Measurements from ENCODE around the gene MAN2A1.

Gene MAN2A1

GRCh38 chr5:109704282-109704952, 14.7 kb downstream of the MAN2A1 start:
- no peak for DNase-seq (ENCODE audit: low read depth in 2 of 3, low spot score in 1 of 3)

- no peak for DNase-seq (ENCODE audit: low read depth in 2 of 3, low spot score in 1 of 3)
Observed at GRCh38 chr5:109705596-109705995, 15.9 kb downstream of the MAN2A1 start.

GRCh38 chr5:109706095-109706494, 16.4 kb downstream of the MAN2A1 start:
- no peak for DNase-seq (ENCODE audit: low read depth in 2 of 3, low spot score in 1 of 3)

GRCh38 chr5:109707531-109707930, 17.8 kb downstream of the MAN2A1 start:
- no peak for DNase-seq (ENCODE audit: low read depth in 2 of 3, low spot score in 1 of 3)

GRCh38 chr5:109708813-109709212, 19.1 kb downstream of the MAN2A1 start:
- DNase-seq (ENCODE audit: low read depth in 2 of 3, low spot score in 1 of 3): no peak

GRCh38 chr5:109709225-109709624, 19.5 kb downstream of the MAN2A1 start:
- no peak for DNase-seq (ENCODE audit: low read depth in 2 of 3, low spot score in 1 of 3)

GRCh38 chr5:109711673-109712072, 21.9 kb downstream of the MAN2A1 start:
- no peak for DNase-seq (ENCODE audit: low read depth in 2 of 3, low spot score in 1 of 3)

DNA sequence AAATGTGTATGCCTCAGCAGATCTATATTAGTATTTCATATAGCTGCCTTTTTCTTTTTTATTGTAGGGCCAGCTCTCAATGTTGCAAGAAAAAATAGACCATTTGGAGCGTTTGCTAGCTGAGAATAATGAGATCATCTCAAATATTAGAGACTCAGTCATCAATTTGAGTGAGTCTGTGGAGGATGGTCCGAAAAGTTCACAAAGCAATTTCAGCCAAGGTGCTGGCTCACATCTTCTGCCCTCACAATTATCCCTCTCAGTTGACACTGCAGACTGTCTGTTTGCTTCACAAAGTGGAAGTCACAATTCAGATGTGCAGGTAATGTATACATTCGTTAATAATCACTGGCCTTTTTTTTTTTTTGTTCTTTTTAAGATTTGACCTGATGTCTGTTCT, 23.7 kb downstream of the MAN2A1 start:
- DNase-seq (ENCODE audit: low read depth in 2 of 3, low spot score in 1 of 3): no peak

DNA sequence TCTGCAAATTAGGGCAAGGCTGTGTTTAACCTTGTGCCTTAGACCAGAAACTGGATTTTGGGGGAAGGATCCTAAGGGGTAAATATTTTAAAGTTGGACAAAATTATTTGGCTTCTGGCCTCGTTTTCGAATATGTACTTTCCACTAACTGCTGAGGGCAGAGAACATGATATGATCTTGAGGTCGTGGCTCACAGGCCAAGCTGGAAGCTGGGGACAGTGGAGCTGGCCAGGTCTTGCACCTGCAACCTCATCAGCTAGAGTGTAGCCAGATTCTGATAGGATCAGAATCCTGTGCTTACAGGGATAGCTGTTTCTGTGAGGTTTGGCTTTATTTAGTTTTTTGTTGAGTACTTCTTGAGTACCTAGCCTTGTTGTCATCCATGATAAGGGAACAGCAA, 24.9 kb downstream of the MAN2A1 start:
- DNase-seq (ENCODE audit: low read depth in 2 of 3, low spot score in 1 of 3): no peak

- no peak for DNase-seq (ENCODE audit: low read depth in 2 of 3, low spot score in 1 of 3)
Observed at GRCh38 chr5:109718216-109718615, 28.5 kb downstream of the MAN2A1 start.

DNA sequence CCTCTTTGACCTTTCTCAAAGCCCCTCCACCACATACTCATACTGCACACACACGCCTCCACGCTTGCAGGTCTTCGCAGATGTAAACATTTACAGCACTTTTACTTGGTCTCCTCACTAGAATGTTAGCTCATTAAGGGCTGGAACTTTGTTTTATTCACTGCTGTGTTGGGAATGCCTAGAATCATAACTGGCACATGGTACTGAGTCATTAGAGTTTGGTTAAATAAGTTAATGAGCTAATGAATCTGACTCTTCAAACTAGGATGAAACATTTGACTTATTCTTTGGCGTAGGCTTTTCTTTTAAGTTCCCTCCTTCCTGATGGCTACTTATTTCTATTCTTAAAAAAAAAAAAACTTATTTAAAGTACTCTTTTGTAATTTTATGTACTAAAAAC, 28.9 kb downstream of the MAN2A1 start:
- no peak for DNase-seq (ENCODE audit: low read depth in 2 of 3, low spot score in 1 of 3)

DNA sequence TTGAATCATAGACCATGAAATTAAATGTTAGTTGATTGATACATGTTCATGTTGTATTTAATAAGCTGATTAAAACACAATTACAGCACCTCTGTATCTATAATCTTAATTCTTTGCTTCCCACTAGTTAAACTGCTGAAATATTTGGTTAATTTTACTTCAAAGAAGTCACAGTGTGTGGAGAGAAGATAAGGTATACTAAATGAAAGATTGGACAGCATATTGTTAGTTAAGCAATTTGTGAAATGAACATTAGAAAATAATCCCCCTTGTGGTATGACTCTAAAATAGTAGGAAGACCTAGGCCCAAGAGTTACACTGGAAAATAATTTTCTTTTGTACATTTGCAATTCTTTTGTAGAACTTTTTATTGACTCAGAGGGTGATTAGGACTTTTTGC, 30.3 kb downstream of the MAN2A1 start:
- DNase-seq (ENCODE audit: low read depth in 2 of 3, low spot score in 1 of 3): no peak

- DNase-seq (ENCODE audit: low read depth in 2 of 3, low spot score in 1 of 3): no peak
Observed at GRCh38 chr5:109721741-109722140, 32.0 kb downstream of the MAN2A1 start.

- DNase-seq (ENCODE audit: low read depth in 2 of 3, low spot score in 1 of 3): no peak
Observed at GRCh38 chr5:109723606-109724005, 33.9 kb downstream of the MAN2A1 start.

GRCh38 chr5:109725135-109725534, 35.4 kb downstream of the MAN2A1 start:
- no peak for DNase-seq (ENCODE audit: low read depth in 2 of 3, low spot score in 1 of 3)

- no peak for DNase-seq (ENCODE audit: low read depth in 2 of 3, low spot score in 1 of 3)
Observed at GRCh38 chr5:109739741-109740728, 50.3 kb downstream of the MAN2A1 start.

DNA sequence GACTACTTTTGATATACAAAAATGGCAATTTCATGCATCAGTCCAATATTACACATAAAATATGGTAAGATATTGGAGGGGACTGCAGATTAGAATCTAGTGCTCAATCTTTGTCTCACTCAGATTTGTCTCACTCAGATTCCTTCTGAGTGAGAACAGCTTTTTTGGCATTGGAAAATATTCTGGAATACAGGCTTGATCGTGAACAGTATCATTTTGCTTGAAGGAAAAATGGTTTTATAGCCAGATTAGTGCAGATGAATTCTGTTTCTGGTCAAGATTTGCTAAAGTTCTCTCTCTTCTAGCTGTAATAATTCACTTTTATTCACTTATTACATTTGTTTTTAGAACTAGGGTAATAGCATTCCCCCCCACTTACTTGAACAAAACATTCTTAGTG, 51.2 kb downstream of the MAN2A1 start:
- DNase-seq (ENCODE audit: low read depth in 2 of 3, low spot score in 1 of 3): no peak

DNA sequence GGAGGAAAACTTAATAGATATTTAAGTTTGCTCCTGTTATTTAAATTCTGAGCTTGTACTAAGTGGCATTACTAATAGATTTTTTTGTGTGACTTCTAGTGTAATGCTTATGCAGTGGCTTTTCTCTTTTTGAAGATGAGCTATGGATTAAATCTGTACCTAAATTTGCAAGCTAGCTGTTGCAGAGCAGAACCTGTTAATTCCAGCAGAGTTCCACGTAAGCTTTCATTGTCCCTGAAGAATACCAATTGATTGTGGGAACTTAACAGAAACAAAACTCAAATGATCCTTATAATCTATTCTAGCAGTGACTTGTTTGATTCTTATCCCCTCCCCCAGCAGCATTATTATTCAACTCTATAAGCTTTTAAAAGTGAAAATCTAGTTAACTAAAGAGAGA, 51.7 kb downstream of the MAN2A1 start:
- DNase-seq (ENCODE audit: low read depth in 2 of 3, low spot score in 1 of 3): no peak

GRCh38 chr5:109743041-109743531, 53.4 kb downstream of the MAN2A1 start:
- no peak for DNase-seq (ENCODE audit: low read depth in 2 of 3, low spot score in 1 of 3)

DNA sequence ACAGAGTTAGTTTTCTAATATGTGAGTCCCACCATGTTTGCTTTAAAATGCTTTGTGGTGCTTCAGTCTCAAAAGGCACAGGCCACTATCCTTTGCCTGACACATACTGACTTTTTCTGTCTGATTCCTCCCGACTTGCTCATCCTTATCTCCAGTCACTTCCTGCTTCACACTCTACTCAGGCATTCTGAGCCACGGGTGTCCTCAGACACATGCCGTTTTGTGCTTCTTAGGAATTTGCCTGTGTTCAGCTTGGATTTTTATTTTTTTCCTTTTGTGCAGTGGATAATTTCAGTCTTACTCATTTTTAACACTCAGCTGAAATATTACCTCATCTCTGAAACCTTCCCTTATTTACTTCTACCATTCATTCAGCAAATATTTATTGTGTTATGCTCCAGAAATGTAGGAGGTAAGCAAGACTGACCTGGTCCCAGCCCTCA, 54.1 kb downstream of the MAN2A1 start:
- no peak for DNase-seq (ENCODE audit: low read depth in 2 of 3, low spot score in 1 of 3)

- no peak for DNase-seq (ENCODE audit: low read depth in 2 of 3, low spot score in 1 of 3)
Observed at GRCh38 chr5:109744261-109744660, 54.5 kb downstream of the MAN2A1 start.

- DNase-seq (ENCODE audit: low read depth in 2 of 3, low spot score in 1 of 3): no peak
Observed at GRCh38 chr5:109748546-109748945, 58.8 kb downstream of the MAN2A1 start.

All from stimulated activated CD4-positive, alpha-beta T cell treated with anti-CD3 and anti-CD28 coated beads, Interleukin-12 subunit alpha, Interleukin-12 subunit beta, amount 100 ng/mL, for 48 hours (primary cell).